Stimulated activated CD4-positive, alpha-beta T cell treated with anti-CD3 and anti-CD28 coated beads, Interleukin-4, amount 100 ng/mL, for 24 hours (primary cell): Measurements from ENCODE around the gene MEX3B.
"Not testable (repeated sequence)": the region's sequence is repeated elsewhere in the genome, so short reads cannot be mapped to it uniquely, and the experiment has no call there.

ENCODE experiments used
- DNase-seq: peaks from one replicate; pipeline ENCODE4 v3.0.0-alpha.2; 2020

The MEX3B gene

GRCh38 chr15:82047453-82048400 is 1.9 kb upstream of the MEX3B start:
- no peak for DNase-seq

GRCh38 chr15:82046666-82047452 is 1.0 kb upstream of the MEX3B start:
- peak; percentile 85 for DNase-seq

GRCh38 chr15:82045179-82045891 is 483 bp downstream of the MEX3B start:
- DNase-seq: peak; percentile 6

DNA sequence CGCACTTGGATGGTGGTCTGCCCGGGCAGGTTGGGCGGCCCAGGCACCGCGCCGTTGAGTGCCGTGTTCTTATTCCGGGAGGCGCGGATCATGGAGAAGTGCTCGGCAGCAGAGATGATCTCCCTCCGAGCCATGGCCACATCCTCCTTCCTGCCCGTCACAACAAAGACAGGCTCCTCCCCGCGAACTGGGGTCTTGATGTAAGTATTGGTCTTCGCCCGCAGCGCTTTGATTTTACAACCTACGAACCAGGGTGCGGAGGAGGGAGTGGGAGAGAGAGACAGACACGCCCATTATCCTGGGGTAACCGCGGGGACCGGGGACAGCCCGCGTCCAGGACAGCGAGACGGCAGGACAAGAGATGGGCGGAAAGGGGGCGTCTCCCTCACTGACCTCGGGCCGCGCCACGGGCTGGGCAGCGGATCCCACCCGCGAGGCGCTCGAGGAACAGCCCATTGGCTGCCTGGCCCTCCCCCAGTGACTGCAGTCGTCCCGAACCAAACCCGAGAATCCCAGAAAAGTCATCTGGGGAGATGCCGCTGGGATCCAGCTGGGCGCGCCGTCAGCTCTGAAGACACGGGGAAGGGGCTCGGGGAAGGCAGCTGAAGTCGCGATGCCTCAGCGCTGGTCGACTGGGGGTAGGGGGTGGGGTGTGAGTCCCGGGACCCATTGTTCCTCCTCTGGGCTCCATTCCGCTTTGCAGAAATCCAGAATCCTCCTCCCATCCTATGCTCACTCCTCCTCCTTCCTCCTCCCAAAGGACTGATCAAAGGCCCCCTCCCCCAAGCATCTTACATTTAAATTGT is 1.2 kb downstream of the MEX3B start:
- DNase-seq: peak; percentile 25

- no peak for DNase-seq
Observed at GRCh38 chr15:82043796-82044372, 1.9 kb downstream of the MEX3B start.

- no peak for DNase-seq
Observed at GRCh38 chr15:82043130-82043673, 2.6 kb downstream of the MEX3B start.

DNA sequence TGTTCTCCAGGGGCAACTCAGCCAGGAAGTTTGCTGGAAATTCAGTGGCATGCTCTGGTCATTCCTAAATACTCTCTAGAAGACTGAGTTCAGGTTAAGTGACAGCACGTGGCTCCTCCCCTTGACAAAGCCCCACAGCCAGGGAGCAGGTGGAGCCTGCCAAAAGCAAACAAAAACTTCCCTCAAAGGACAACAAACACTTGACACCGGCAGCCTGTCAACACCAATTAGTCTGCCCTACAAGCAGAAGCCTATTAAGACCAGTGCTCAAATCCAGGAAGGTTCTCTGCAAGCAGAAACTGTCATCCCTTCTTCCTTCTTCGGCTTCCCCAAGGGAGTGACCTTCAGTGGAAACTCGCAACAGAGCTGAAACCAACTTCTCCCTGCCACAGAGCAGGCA is 5.0 kb downstream of the MEX3B start:
- no peak for DNase-seq

GRCh38 chr15:82040390-82040789 is 5.4 kb downstream of the MEX3B start:
- no peak for DNase-seq

DNA sequence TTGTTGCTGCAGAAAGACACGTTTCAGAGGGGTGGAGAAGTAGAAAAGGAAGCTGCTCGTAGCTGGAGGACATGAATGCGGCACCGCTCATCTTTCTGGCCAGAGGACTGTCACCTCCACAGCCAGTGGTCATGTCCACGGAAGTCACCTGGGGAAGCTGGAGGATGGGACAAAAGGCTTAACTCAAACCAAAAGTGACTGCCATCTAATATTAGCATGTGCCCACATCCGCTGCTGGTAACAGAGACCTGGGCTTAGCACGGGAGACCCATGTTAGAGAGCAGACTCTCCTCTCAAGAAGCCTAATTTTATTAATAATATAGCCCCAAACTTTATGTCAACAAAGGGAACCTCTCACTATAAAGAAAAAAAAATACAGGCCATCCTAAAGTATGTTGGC is 5.9 kb downstream of the MEX3B start:
- DNase-seq: no peak

GRCh38 chr15:82036461-82036860 is 9.4 kb downstream of the MEX3B start:
- no peak for DNase-seq

- no peak for DNase-seq
Observed at GRCh38 chr15:82031871-82032270, 13.9 kb downstream of the MEX3B start.

DNA sequence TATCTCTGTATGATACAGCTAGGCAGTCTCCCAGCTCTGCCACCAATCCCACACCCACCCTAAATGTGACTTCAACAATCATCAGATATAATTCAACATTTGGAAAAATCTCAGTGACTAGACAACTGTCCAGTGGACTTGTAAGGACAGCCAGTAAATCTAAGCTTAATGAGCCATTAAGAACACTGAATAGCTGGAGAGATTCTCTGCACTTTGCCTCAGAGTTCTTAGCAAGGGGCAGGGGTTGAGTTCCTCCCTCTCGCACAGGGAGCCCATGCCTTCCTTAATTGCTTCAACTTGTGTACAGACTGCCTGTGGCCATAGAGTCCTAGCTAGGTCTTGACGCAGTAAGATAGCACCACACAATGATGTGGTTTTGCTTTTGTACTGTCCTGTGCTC is 15.6 kb downstream of the MEX3B start:
- DNase-seq: no peak

- DNase-seq: not testable (repeated sequence)
Observed at GRCh38 chr15:82028163-82028562, 17.7 kb downstream of the MEX3B start.

DNA sequence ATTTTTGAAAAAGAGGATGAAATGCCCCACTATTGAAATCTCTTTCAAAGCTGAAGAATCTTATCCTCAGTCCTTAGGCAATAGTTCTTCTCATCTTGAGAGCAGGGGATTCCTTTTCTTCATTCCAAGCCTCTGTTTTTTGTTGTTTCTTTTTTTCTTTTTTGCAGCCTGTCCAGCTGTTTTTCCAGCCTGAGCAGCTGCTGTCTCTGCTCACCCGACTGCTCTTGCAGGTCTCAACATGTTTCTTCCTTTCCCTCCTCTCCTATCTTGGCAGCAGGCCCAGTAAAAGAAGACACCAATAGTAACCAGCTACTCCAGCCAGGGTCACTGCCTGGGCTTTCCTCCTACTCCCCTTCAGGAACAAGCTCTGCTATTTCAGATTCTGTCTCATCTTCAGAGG is 23.8 kb downstream of the MEX3B start:
- DNase-seq: no peak

- no peak for DNase-seq
Observed at GRCh38 chr15:82020625-82021394, 25.0 kb downstream of the MEX3B start.

GRCh38 chr15:82018201-82018600 is 27.6 kb downstream of the MEX3B start:
- DNase-seq: no peak

- no peak for DNase-seq
Observed at GRCh38 chr15:82017656-82018055, 28.2 kb downstream of the MEX3B start.

DNA sequence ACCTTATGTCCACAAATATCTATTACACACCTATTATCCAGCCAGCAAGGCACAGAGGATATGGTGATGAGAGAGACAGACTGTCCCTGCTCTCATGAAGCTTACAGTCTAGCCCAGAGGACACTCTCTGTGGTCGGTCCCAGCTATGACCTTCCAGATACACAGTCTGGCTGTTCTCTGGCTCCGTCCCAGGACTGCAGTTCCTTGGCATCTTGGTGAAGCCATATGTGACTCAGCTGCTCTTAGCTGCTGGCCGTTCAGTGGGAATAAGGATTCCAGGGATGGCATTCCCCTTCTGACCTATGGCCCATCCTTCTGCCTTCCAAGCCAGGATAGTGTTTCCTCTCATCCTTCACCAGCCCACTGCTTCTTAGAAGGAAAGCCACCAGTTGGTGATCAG is 30.8 kb downstream of the MEX3B start:
- no peak for DNase-seq

DNA sequence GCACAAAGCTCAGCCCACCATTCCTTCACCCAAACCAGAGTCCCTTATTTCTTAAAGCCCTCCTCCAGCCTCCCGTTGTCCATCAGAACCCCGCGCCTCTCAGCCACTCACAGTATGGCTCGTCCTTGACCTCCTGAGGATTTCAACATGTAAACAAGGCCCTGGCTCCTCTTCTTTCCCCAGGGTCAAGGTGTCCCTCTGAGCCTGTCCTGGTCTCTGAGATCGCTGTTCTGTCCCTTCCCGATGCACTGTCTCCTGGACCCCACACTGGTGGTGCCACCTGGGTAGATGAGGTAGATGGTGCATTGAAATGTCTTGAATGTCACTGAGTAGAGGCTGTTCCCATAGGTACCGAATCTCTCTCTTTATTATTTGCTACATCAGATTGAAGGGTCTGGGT is 32.9 kb downstream of the MEX3B start:
- no peak for DNase-seq

- no peak for DNase-seq
Observed at GRCh38 chr15:82005239-82005638, 40.6 kb downstream of the MEX3B start.

- DNase-seq: no peak
Observed at GRCh38 chr15:82003916-82004315, 41.9 kb downstream of the MEX3B start.
